Keratinocyte (primary cell): ENCODE measurements around the gene ADAMTS6.

Experiments used
- CTCF ChIP-seq, 3 experiments: IDR thresholded peaks in 1 of 3; conservative IDR thresholded peaks in 1 of 3; optimal IDR thresholded peaks in 1 of 3; 2 replicates in 2 of 3; 3 replicates in 1 of 3; pipeline versions ENCODE3 to v1.5.1; 2011; ENCODE audit warnings: low read length in 3 of 3, mild to moderate bottlenecking in 3 of 3, moderate library complexity in 2 of 3, control low read depth in 1 of 3, inconsistent platforms in 1 of 3; ENCODE audit not compliant: insufficient read depth in 2 of 3; ENCODE audit errors: extremely low read depth in 1 of 3
- EZH2 ChIP-seq: IDR thresholded peaks from one replicate; pipeline ENCODE4 v1.6.1; 2012; ENCODE audit warnings: inconsistent platforms, mild to moderate bottlenecking, low read length, moderate library complexity

GRCh38 chr5:65327582-65327981, 154.1 kb downstream of the ADAMTS6 start:
- TF ChIP-seq EZH2 = no peak
- TF ChIP-seq CTCF (optimal IDR thresholded peaks at IDR 0.05 in 1 of 3, IDR thresholded peaks at IDR 0.05 in 1 of 3, conservative IDR thresholded peaks at IDR 0.05 in 1 of 3; ENCODE audit: extremely low read depth in 1 of 3, insufficient read depth in 2 of 3, low read length in 3 of 3) = no peak
